ENCODE results near the gene COL27A1. TPM values are rescaled to one million over a fixed set of nuclear protein-coding genes. Genes with fewer than 3 reads are reported as not detected.
A peak's percentile ranks its signal among the peaks of the same experiment; 100 is the strongest.

The COL27A1 gene
- total RNA-seq, 1 donor from 2014 or later = 9.3 TPM

DNA sequence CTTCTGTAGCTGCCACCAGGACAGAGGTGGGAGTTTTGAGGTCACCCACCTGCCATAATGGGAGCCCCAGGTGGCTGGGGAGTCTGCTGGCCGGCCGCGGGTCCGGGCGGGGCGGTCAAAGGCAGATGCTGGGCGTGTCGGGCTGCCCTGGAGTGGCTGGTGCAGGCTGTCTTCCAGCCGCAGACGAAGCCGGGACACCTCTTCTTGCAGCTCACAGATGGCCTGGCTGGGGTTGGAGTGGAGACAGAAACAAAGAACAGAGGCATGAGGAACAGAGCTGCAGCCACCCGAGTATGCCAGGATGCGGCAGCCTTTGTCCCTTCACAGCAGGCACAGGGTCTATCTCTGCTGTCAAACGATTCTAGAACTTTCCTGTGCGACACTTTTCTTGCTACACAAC lies 192.3 kb downstream of the COL27A1 start:
- Histone ChIP-seq H3K27me3 (no peaks in the 10 kb centered on the region), H3K36me3 (peaks cover 81 to 91% of the 10 kb centered on the region in 2 donors), H3K4me3 (no peak overlapping the region), H3K9me3 (no peaks in the 10 kb centered on the region), H3K27ac (no peak overlapping the region), H3K4me1 (peaks cover 0 to 21% of the 10 kb centered on the region in 2 donors)
- TF ChIP-seq, protein P1, sequence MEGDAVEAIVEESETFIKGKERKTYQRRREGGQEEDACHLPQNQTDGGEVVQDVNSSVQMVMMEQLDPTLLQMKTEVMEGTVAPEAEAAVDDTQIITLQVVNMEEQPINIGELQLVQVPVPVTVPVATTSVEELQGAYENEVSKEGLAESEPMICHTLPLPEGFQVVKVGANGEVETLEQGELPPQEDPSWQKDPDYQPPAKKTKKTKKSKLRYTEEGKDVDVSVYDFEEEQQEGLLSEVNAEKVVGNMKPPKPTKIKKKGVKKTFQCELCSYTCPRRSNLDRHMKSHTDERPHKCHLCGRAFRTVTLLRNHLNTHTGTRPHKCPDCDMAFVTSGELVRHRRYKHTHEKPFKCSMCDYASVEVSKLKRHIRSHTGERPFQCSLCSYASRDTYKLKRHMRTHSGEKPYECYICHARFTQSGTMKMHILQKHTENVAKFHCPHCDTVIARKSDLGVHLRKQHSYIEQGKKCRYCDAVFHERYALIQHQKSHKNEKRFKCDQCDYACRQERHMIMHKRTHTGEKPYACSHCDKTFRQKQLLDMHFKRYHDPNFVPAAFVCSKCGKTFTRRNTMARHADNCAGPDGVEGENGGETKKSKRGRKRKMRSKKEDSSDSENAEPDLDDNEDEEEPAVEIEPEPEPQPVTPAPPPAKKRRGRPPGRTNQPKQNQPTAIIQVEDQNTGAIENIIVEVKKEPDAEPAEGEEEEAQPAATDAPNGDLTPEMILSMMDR (IDR thresholded peaks at IDR 0.05) = no peak
- no peak for DNase-seq (ENCODE audit: low spot score in 2 of 2)
- intact Hi-C loops (cut with DNase I) = loop anchor here (2.0 to 10.0 kb wide), 2 partner anchors 19 to 237 kb away; partner anchors contain the start of gene ATP6V1G1

DNA sequence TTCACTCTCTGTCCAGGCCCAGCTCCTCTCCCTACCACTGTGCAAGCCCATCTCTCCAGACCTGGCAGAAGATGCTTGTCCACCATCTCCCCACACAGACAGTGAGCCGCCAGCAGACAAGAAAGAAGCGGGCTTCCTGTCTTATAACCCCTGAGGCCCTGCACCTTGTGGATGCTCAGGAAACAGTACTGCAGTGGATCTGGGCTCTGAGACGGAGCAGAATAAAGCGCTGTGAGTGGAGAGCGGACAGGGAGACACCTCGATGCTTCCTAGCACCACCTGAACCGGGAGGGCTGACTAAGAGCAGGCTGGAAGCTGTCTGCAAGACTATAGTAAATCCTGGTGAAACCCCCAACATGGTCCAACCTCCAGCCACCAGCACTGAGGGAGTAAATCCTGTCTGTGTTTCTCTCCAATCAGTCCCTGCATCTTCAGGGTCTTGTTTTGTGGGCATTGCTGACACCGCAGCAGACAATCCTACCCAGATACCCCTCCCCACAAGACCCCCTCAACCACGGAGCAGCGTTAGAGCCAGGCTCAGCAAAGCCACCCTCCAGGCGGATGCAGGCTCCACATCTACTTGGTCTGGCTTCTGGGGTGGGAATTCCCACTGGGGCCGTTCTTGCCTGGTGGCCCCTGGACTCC lies 193.0 kb downstream of the COL27A1 start:
- TF ChIP-seq, protein P1 (IDR thresholded peaks at IDR 0.05) = no peak
- Histone ChIP-seq H3K27me3 (no peaks in the 10 kb centered on the region), H3K4me1 (peaks cover 0 to 21% of the 10 kb centered on the region in 2 donors), H3K9me3 (no peaks in the 10 kb centered on the region), H3K36me3 (peaks cover 77 to 86% of the 10 kb centered on the region in 2 donors), H3K27ac (peak overlapping the region; percentile 70 to 77), H3K4me3 (no peak overlapping the region)
- DNase-seq (ENCODE audit: low spot score in 2 of 2) = no peak
- intact Hi-C loops (cut with DNase I) = loop anchor here (2.0 to 10.0 kb wide), 2 partner anchors 18 to 236 kb away; partner anchors contain the start of gene ATP6V1G1

DNA sequence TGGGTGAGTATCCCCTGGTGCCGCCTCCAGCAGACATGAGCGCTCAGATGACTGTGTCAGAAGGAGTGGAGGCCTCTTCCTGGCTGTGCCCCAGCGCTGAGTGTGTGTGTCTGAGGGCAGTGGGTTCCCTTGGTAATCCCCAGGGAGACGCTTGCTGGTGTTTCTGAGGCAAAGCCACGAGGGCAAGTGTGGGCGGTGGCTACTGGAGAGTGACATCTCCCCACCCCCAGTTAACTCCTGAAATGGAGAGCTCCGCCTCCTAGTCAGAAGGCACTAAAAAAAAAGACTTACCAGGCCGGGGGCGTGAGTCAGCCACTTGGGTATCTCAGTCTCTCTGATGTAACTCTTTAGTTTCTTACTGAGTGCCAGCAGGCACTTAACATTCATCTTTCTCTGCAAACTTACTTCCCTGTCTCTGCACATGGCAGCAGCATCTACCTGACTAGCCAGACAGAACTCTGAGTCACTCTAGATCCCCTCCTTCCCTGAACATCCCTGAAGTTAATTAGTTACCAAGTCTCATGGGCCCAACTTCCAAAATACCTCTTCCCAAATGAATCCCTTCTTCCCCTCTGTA lies 193.7 kb downstream of the COL27A1 start:
- DNase-seq (ENCODE audit: low spot score in 2 of 2) = peak; percentile 89 to 93
- H3K27me3 ChIP-seq = no peaks in the 10 kb centered on the region
- peaks cover 0 to 21% of the 10 kb centered on the region in 2 donors for H3K4me1 ChIP-seq
- no peak overlapping the region for H3K4me3 ChIP-seq
- TF ChIP-seq, protein P1 (IDR thresholded peaks at IDR 0.05) = no peak
- H3K9me3 ChIP-seq = no peaks in the 10 kb centered on the region
- peak overlapping the region; percentile 70 to 77 for H3K27ac ChIP-seq
- H3K36me3 ChIP-seq = peaks cover 80 to 86% of the 10 kb centered on the region in 2 donors
- intact Hi-C loops (cut with DNase I) = loop anchor here (1.0 to 10.0 kb wide), 3 partner anchors 18 to 236 kb away; partner anchors contain the start of gene ATP6V1G1

DNA sequence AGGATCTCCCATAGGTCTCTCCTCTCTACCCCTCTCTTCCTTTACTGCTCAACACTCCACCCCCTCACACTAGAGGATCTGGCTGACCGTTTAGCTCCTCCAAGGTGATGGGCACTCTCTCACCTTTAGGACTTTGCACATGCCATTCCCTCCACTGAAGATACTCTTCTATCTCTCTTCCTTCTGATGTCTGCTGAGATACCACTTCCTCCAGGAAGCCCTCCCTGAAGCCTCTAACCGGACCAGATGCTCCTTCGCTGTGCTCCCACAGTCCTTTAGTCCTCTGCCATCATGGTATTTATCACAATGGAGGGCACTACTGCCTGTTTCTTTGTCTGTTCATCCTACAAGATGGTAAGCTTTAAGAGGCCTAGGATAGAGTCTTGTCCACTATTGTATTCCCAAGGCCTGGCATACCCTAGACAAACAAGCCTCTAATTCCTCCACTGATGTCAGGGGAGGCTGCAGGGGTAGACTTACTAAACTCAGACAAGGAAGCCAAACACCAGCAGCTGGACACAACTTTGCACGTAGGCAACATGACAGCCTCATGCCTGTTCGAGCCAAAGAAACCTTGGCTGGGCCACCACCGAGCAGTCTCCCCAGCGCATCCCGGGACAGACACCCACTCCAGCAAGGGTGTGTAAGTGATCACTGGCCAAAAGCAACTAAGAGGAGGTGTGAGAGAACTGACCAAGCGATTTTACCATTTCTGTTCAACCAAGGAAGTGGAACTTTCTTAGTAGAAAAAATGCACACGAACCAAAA lies 194.6 kb downstream of the COL27A1 start:
- DNase-seq (ENCODE audit: low spot score in 2 of 2) = no peak
- no peaks in the 10 kb centered on the region for H3K27me3 ChIP-seq
- peaks cover 0 to 21% of the 10 kb centered on the region in 2 donors for H3K4me1 ChIP-seq
- intact Hi-C loops (cut with DNase I) = loop anchor here (1.0 to 10.0 kb wide), 3 partner anchors 17 to 235 kb away; partner anchors contain the start of gene ATP6V1G1
- H3K4me3 ChIP-seq = no peak overlapping the region
- H3K36me3 ChIP-seq = peaks cover 76 to 86% of the 10 kb centered on the region in 2 donors
- no peaks in the 10 kb centered on the region for H3K9me3 ChIP-seq
- TF ChIP-seq, protein P1 (IDR thresholded peaks at IDR 0.05) = no peak
- peak overlapping the region; percentile 70 to 77 for H3K27ac ChIP-seq

DNA sequence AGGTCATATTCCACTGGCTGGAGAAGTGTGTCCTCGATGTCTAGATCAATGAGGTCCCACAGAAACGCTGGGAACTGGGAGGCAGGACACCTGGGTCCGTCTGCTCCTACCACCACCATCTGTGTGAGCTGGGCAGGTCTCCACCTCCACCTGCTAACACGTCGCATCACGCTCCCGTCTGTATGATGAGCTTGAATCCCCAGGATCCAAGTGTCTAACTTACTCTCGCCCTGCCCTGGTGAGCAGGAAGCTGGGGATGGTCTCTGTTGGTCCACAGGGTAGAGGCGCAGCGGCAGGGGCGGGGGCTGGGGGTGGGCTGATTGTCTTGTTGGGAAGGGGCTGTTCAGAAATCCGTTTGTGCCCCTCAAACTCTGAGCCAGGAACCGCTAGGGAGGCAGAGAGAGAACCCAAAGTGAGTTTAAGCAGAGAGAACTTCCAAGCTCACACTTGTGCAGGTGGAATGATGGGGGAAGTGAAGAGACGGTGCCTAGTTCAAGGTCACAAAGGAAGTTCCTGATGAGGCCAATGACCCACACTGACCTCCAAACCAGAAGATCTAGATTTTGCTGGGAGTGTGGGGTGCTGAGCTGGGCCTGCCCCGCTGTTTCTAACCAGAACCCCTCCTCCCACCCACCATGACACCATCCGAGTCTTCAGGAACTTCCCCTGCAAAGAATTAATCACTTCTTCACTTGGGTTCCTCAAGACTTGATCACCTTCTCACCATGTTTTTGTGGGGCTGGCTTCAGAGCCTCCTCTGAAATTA lies 195.5 kb downstream of the COL27A1 start:
- no peak for DNase-seq (ENCODE audit: low spot score in 2 of 2)
- H3K27me3 ChIP-seq = no peaks in the 10 kb centered on the region
- TF ChIP-seq, protein P1 (IDR thresholded peaks at IDR 0.05) = no peak
- peaks cover 0 to 21% of the 10 kb centered on the region in 2 donors for H3K4me1 ChIP-seq
- H3K36me3 ChIP-seq = peaks cover 78 to 86% of the 10 kb centered on the region in 2 donors
- peak overlapping the region; percentile 70 to 77 for H3K27ac ChIP-seq
- no peak overlapping the region for H3K4me3 ChIP-seq
- intact Hi-C loops (cut with DNase I) = no loop called here
- no peaks in the 10 kb centered on the region for H3K9me3 ChIP-seq
